Left cardiac atrium (tissue), 4 donors: Measurements from ENCODE around the gene CCL28. TPM values are rescaled to one million over a fixed set of nuclear protein-coding genes. Genes with fewer than 3 reads are reported as not detected.
"Not testable (repeated sequence)": the region's sequence is repeated elsewhere in the genome, so short reads cannot be mapped to it uniquely, and the experiment has no call there.

Source experiments
- ATAC-seq, 2 donors: fragments of 200-7000 bp; cut with Tn5 transposase; one replicate each; pipeline ENCODE4 v1.9.1; 2020; ENCODE audit warnings: mild to moderate bottlenecking in 2 of 2, moderate library complexity in 2 of 2
- DNase-seq: peaks from one replicate; pipeline ENCODE4 v3.0.0-alpha.2; 2020
- intact Hi-C, 2 donors: fragments of 100-400 bp; cut with DNase I; formaldehyde crosslinking; loops; one replicate each; pipeline versions ENCODE4 v1.14.1 to v1.15.1; 2022 to 2023
- total RNA-seq, 2 donors: library from RNA; stranded (reverse); fragmentation: NEBNext Ultra II Directional; extraction: Animal tissue kit (Norgen Biotek cat#: 25700); gene quantifications; one replicate each; pipeline ENCODE4 v1.2.1, GENCODE V29; 2021
- donor health status: DM: no; HTN: yes; CAD: no.
- donor health status: DM: no; HTN: yes; CAD: no; lungs with severe emphysema.
- donor health status: DM: yes; HTN: yes; CAD: no.
- donor health status: Dilated cardiomyopathy.

CCL28 gene
- total RNA-seq, 2 donors from 2014 or later: 1.2 to 1.6 TPM

- intact Hi-C loops: no loop called here
- ATAC-seq: no peak
- DNase-seq: no peak
Observed at GRCh38 chr5:43412644-43413043, 453 bp upstream of the CCL28 start.

- ATAC-seq (no peak), DNase-seq (no peak)
- intact Hi-C loops: no loop called here
Observed at GRCh38 chr5:43411495-43411894, 696 bp downstream of the CCL28 start.

GRCh38 chr5:43410414-43410813 lies 1.8 kb downstream of the CCL28 start:
- ATAC-seq (no peak), DNase-seq (no peak)
- intact Hi-C loops: no loop called here

- ATAC-seq (no peak), DNase-seq (no peak)
- intact Hi-C loops: no loop called here
Observed at GRCh38 chr5:43409809-43410271, 2.4 kb downstream of the CCL28 start.

- ATAC-seq, DNase-seq, intact Hi-C loops: not testable (repeated sequence)
Observed at GRCh38 chr5:43402524-43403066, 9.6 kb downstream of the CCL28 start.

- intact Hi-C loops: no loop called here
- ATAC-seq: no peak
- no peak for DNase-seq
Observed at GRCh38 chr5:43401827-43402226, 10.4 kb downstream of the CCL28 start.

GRCh38 chr5:43400082-43400481 lies 12.1 kb downstream of the CCL28 start:
- DNase-seq: no peak
- ATAC-seq: no peak
- intact Hi-C loops: no loop called here

GRCh38 chr5:43396762-43397304 lies 15.4 kb downstream of the CCL28 start:
- ATAC-seq: peak; percentile 92 to 97
- intact Hi-C loops: no loop called here
- DNase-seq: peak; percentile 45

GRCh38 chr5:43390471-43390870 lies 21.7 kb downstream of the CCL28 start:
- intact Hi-C loops: no loop called here
- no peak for DNase-seq
- no peak for ATAC-seq

GRCh38 chr5:43389679-43390329 lies 22.4 kb downstream of the CCL28 start:
- peak; percentile 95 to 96 for ATAC-seq
- DNase-seq: peak; percentile 32

GRCh38 chr5:43386960-43387362 lies 25.2 kb downstream of the CCL28 start:
- ATAC-seq: no peak
- no peak for DNase-seq
- intact Hi-C loops: loop anchor here (5.0 to 10.0 kb wide), 3 partner anchors 152 to 280 kb away; no protein-coding TSS in a partner anchor

More at GRCh38 chr5:43389679-43390329, 22.4 kb downstream of the CCL28 start:
- intact Hi-C loops: loop anchor here (5.0 to 10.0 kb wide), 3 partner anchors 155 to 283 kb away; no protein-coding TSS in a partner anchor

GRCh38 chr5:43376496-43377140 lies 35.6 kb downstream of the CCL28 start:
- DNase-seq: no peak
- no peak for ATAC-seq
- intact Hi-C loops: no loop called here

GRCh38 chr5:43371821-43372220 lies 40.4 kb downstream of the CCL28 start:
- no peak for ATAC-seq
- intact Hi-C loops: no loop called here
- no peak for DNase-seq

GRCh38 chr5:43370352-43370751 lies 41.8 kb downstream of the CCL28 start:
- intact Hi-C loops: no loop called here
- ATAC-seq (no peak), DNase-seq (no peak)

- intact Hi-C loops: no loop called here
- DNase-seq (no peak), ATAC-seq (no peak)
Observed at GRCh38 chr5:43369651-43370050, 42.5 kb downstream of the CCL28 start.

- DNase-seq (no peak), ATAC-seq (no peak)
- intact Hi-C loops: no loop called here
Observed at GRCh38 chr5:43367909-43368669, 44.1 kb downstream of the CCL28 start.

- intact Hi-C loops: no loop called here
- DNase-seq (no peak), ATAC-seq (no peak)
Observed at GRCh38 chr5:43367453-43367852, 44.7 kb downstream of the CCL28 start.

- DNase-seq, ATAC-seq, intact Hi-C loops: not testable (repeated sequence)
Observed at GRCh38 chr5:43366680-43367246, 45.4 kb downstream of the CCL28 start.

- ATAC-seq, DNase-seq, intact Hi-C loops: not testable (repeated sequence)
Observed at GRCh38 chr5:43365155-43365554, 47.0 kb downstream of the CCL28 start.
